ENCODE data around the gene TCTN1. TPM values are rescaled to one million over a fixed set of nuclear protein-coding genes. Genes with fewer than 3 reads are reported as not detected.

TCTN1 gene
- total and polyA plus RNA-seq, 2 of the 13 experiments (the other 11 are each of a cell fraction or from before 2014, with no cell fraction given): 13.6 to 16.0 TPM

DNA sequence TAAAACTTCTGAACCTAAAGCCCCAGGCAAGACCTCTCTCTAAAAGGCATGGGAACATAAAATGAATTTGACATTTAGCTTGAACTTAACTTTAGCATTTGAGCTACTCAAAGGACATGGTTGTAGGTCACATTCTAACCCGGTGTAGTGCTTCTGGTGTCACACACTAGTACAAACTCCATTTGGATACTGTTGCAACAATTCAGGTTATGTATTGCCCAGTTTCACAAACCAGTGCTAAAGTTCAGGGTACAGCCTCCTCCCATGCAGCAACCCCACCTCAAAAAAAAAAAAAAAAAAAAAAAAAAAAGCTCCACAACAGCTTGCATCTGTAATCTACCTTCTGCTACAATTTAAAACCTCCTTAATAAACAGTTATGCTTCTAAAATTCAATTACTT is 38.6 kb upstream of the TCTN1 start:
- Histone ChIP-seq H3K9ac (ENCODE audit: insufficient read depth, low read depth, low read length) (peak overlapping the region; percentile 2), H4K20me1 (ENCODE audit: insufficient read depth, low read length) (peaks cover 13% of the 10 kb centered on the region), H3K79me2 (ENCODE audit: insufficient read depth, low read length) (peaks cover 78% of the 10 kb centered on the region), H3K4me1 (ENCODE audit: insufficient read depth, low read length) (peaks cover 63% of the 10 kb centered on the region), H3K9me3 (ENCODE audit: low read length) (peaks cover 13% of the 10 kb centered on the region), H2AFZ (ENCODE audit: low read length) (no peak overlapping the region), H3K27ac (ENCODE audit: extremely low read length, insufficient read depth, low read length) (peak overlapping the region; percentile 73), H3K27me3 (ENCODE audit: control insufficient read depth in 1 of 2, insufficient read depth in 2 of 2, low read length in 2 of 2) (no peaks in the 10 kb centered on the region), H3K4me2 (ENCODE audit: low read depth, low read length) (peak overlapping the region; percentile 62), H3K4me3 (replicated peaks in 1 of 3; ENCODE audit: insufficient read depth in 1 of 3, low read depth in 2 of 3, low read length in 3 of 3) (peak overlapping the region in 1 of 3 experiments; percentile 40; a peak in 2 of 6 replicates), H3K36me3 (replicated peaks in 1 of 2; ENCODE audit: control insufficient read depth in 1 of 2, insufficient read depth in 2 of 2, low read length in 2 of 2) (no peaks in the 10 kb centered on the region; a peak in 1 of 5 replicates)
- in situ Hi-C loops (cut with HindIII; ENCODE audit: extremely low pct_ligation_motif_present, low pct_unique_long_range_greater_than_20kb) (loop anchor here (25.0 kb wide), 1 partner anchor 463 kb away; the partner anchor contains the start of gene IFT81), intact Hi-C loops (cut with micrococcal nuclease; ENCODE audit: unreplicated experiment) (loop anchor here (1.0 kb wide), 1 partner anchor 16 kb away; no protein-coding TSS in a partner anchor)
- FAIRE-seq (peak; percentile 94), ATAC-seq (peak; percentile 95), DNase-seq (ENCODE audit: low spot score) (peak; percentile 97)
- BruUV-seq (replicated peaks): no TSS peak
- CTCF ChIA-PET (ENCODE audit: low intra/inter-chr PET ratio, low total read pairs): no interaction called here
- POLR2A ChIA-PET: interaction anchor here (0.6 to 2.5 kb wide), 10 partner anchors 9 to 144 kb away, joined by 3 to 23 read pairs (median 6); partner anchors contain the start of genes ARPC3, FAM216A, GPN3 and TCTN1
- WGBS (ENCODE audit: low lambda C conversion rate): 0% methylated on average over 1 of the region's 1 CpG
- TF ChIP-seq, protein P1, sequence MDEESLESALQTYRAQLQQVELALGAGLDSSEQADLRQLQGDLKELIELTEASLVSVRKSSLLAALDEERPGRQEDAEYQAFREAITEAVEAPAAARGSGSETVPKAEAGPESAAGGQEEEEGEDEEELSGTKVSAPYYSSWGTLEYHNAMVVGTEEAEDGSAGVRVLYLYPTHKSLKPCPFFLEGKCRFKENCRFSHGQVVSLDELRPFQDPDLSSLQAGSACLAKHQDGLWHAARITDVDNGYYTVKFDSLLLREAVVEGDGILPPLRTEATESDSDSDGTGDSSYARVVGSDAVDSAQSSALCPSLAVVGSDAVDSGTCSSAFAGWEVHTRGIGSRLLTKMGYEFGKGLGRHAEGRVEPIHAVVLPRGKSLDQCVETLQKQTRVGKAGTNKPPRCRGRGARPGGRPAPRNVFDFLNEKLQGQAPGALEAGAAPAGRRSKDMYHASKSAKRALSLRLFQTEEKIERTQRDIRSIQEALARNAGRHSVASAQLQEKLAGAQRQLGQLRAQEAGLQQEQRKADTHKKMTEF (CRISPR knock-in tag; IDR thresholded peaks at IDR 0.05): peak; percentile 73; the same call in 1 of the 2 replicates
- peak in 1 of 2 experiments; percentile 79; a peak in 2 of 4 replicates for TF ChIP-seq KLF16 (CRISPR knock-in tag; IDR thresholded peaks at IDR 0.05)
- no peak for TF ChIP-seq YEATS2 (CRISPR knock-in tag; IDR thresholded peaks at IDR 0.05; ENCODE audit: borderline replicate concordance)
- no peak for TF ChIP-seq RAD21 (CRISPR knock-in tag; IDR thresholded peaks at IDR 0.05)
- peak; percentile 20; the same call in 1 of the 2 replicates for TF ChIP-seq GABPB1 (CRISPR knock-in tag; IDR thresholded peaks at IDR 0.05)
- TF ChIP-seq NFE2L2 (IDR thresholded peaks at IDR 0.05; ENCODE audit: low read length): no peak
- no peak for TF ChIP-seq ZNF136 (CRISPR knock-in tag; IDR thresholded peaks at IDR 0.05; ENCODE audit: low read depth)
- TF ChIP-seq ZNF652 (CRISPR knock-in tag; IDR thresholded peaks at IDR 0.05; ENCODE audit: borderline replicate concordance, low read depth): peak; percentile 28; the same call in 1 of the 2 replicates
- TF ChIP-seq, protein P2, sequence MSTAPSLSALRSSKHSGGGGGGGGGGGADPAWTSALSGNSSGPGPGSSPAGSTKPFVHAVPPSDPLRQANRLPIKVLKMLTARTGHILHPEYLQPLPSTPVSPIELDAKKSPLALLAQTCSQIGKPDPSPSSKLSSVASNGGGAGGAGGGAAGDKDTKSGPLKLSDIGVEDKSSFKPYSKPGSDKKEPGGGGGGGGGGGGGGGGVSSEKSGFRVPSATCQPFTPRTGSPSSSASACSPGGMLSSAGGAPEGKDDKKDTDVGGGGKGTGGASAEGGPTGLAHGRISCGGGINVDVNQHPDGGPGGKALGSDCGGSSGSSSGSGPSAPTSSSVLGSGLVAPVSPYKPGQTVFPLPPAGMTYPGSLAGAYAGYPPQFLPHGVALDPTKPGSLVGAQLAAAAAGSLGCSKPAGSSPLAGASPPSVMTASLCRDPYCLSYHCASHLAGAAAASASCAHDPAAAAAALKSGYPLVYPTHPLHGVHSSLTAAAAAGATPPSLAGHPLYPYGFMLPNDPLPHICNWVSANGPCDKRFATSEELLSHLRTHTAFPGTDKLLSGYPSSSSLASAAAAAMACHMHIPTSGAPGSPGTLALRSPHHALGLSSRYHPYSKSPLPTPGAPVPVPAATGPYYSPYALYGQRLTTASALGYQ (CRISPR knock-in tag; IDR thresholded peaks at IDR 0.05): peak; percentile 68
- peak; percentile 57; the same call in 1 of the 2 replicates for TF ChIP-seq MED13 (CRISPR knock-in tag; IDR thresholded peaks at IDR 0.05)
- no peak for TF ChIP-seq NFKBIZ (CRISPR knock-in tag; IDR thresholded peaks at IDR 0.05)
- TF ChIP-seq PAF1 (CRISPR knock-in tag; IDR thresholded peaks at IDR 0.05): no peak
- TF ChIP-seq FOXA3 (CRISPR knock-in tag; IDR thresholded peaks at IDR 0.05): peak; percentile 82
- TF ChIP-seq, protein P3, sequence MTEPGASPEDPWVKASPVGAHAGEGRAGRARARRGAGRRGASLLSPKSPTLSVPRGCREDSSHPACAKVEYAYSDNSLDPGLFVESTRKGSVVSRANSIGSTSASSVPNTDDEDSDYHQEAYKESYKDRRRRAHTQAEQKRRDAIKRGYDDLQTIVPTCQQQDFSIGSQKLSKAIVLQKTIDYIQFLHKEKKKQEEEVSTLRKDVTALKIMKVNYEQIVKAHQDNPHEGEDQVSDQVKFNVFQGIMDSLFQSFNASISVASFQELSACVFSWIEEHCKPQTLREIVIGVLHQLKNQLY (CRISPR knock-in tag; IDR thresholded peaks at IDR 0.05): peak; percentile 71; the same call in 1 of the 2 replicates
- TF ChIP-seq ZNF296 (CRISPR knock-in tag; conservative IDR thresholded peaks at IDR 0.05): no peak
- 0 out of 2 replicates have a peak, but pooled peaks have one; percentile 30 for TF ChIP-seq SATB2 (CRISPR knock-in tag; IDR thresholded peaks at IDR 0.05)
- TF ChIP-seq, protein P4, sequence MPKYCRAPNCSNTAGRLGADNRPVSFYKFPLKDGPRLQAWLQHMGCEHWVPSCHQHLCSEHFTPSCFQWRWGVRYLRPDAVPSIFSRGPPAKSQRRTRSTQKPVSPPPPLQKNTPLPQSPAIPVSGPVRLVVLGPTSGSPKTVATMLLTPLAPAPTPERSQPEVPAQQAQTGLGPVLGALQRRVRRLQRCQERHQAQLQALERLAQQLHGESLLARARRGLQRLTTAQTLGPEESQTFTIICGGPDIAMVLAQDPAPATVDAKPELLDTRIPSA (CRISPR knock-in tag; IDR thresholded peaks at IDR 0.05; ENCODE audit: borderline replicate concordance): no peak
- no peak for TF ChIP-seq JARID2 (CRISPR knock-in tag; IDR thresholded peaks at IDR 0.05; ENCODE audit: insufficient replicate concordance)
